Mucosa of stomach (tissue), 1 donor: ENCODE results near the gene SBNO1.

Source experiments
- H3K27me3 ChIP-seq: one replicate; pipeline ENCODE4 v1.7.0; 2013; ENCODE audit warnings: mild to moderate bottlenecking, low read length; ENCODE audit not compliant: control insufficient read depth, insufficient read depth
- H3K36me3 ChIP-seq: one replicate; pipeline ENCODE4 v1.7.0; 2013; ENCODE audit warnings: low read length; ENCODE audit not compliant: control insufficient read depth, insufficient read depth
- H3K4me1 ChIP-seq: one replicate; pipeline ENCODE4 v1.7.0; 2013; ENCODE audit warnings: mild to moderate bottlenecking, low read length; ENCODE audit not compliant: control insufficient read depth, insufficient read depth
- H3K4me3 ChIP-seq: one replicate; pipeline ENCODE4 v1.7.0; 2013; ENCODE audit warnings: low read length
- H3K9ac ChIP-seq: one replicate; pipeline ENCODE4 v1.7.0; 2013; ENCODE audit warnings: mild to moderate bottlenecking, low read length, moderate library complexity
- H3K9me3 ChIP-seq: one replicate; pipeline ENCODE4 v1.7.0; 2013; ENCODE audit warnings: mild to moderate bottlenecking, low read length, moderate library complexity; ENCODE audit not compliant: control insufficient read depth
- donor health status: Pancreatic carcinoma.

The SBNO1 gene

DNA sequence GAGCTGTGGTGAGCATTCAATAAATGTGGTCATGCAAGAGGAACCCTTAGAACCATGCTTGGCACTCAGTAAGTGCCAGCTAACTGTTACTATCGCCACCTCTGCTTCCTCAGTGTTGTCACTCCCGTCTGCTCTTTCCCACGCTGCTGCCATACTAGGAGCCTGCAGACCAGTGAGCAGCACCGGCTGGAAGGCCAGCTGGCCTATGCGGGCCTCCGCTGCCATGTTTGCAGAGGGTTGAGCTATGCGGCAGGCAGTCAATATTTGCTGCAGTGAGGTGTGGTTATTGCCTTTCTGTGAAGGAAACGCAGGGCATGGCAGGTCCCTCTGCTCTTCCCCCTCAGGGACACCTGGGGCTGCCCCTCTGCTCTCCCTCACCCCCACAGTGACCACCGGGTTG lies 32.3 kb upstream of the SBNO1 start:
- no peaks in the 10 kb centered on the region for H3K9me3 ChIP-seq
- H3K9ac ChIP-seq, result no peak overlapping the region
- peaks cover 35% of the 10 kb centered on the region for H3K4me1 ChIP-seq
- no peak overlapping the region for H3K4me3 ChIP-seq
- H3K27me3 ChIP-seq, result no peaks in the 10 kb centered on the region
- peaks cover 5% of the 10 kb centered on the region for H3K36me3 ChIP-seq

DNA sequence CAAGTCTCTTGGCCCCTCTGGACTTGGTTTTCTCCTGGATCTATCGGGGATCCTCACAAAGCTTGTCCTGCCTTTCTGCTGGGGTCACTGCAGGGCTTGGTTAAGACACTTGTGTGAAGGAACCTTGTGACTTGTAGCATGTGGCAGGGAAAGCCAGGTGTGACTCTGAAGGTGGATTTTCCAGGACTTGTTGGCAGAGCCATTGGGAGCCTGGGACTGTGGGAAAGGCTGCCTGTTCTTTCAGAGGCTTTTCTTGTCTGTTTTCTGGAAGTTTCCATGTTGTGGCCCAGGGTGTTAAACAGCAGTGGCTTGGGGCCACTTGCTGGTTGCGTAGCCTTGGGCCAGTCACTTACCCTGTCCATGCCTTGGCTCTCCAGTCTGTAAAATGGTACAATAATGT lies 31.9 kb upstream of the SBNO1 start:
- Histone ChIP-seq H3K4me3 (no peak overlapping the region), H3K36me3 (peaks cover 9% of the 10 kb centered on the region), H3K9me3 (no peaks in the 10 kb centered on the region), H3K27me3 (no peaks in the 10 kb centered on the region), H3K4me1 (peaks cover 39% of the 10 kb centered on the region), H3K9ac (no peak overlapping the region)

DNA sequence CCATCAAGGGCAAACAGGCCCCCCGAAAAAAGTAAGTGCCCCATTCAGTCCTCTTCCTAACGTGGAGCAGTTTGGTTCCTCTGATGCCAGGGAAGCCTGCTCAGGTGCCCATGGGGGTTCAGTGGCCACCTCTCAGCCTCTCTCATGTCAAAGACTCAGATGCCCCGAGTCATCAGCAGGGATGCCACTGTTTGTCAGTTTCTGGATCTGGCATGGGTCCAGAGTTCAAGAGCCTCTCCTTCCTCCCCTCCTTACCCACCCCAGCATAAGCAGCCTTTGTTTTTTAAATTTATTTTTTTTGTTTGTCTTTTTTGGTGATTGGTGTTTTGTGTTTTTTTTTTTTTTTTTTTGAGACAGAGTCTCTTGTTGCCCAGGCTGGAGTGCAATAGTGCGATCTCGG lies 30.6 kb upstream of the SBNO1 start:
- no peak overlapping the region for H3K9ac ChIP-seq
- peaks cover 50% of the 10 kb centered on the region for H3K4me1 ChIP-seq
- H3K36me3 ChIP-seq, result peaks cover 11% of the 10 kb centered on the region

DNA sequence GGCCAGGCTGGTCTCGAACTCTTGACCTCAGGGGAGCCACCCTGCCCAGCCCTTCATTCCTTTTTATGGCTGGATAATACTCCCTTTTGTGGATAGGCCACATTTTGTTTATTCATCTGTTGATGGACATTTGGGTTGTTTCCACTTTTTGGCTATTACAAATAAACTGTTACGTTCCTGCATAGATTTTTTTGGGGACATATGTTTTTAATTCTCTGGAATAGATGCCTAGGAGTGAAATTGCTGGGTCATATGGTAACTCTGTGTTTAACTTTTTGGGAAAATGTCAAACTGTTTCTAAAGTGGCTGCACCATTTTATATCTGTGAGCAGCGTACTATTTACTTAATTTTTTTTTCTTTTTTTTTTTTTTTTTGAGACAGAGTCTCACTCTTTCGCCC lies 29.1 kb upstream of the SBNO1 start:
- Histone ChIP-seq H3K4me3 (no peak overlapping the region), H3K9me3 (no peaks in the 10 kb centered on the region), H3K27me3 (no peaks in the 10 kb centered on the region), H3K4me1 (peaks cover 44% of the 10 kb centered on the region), H3K9ac (peak overlapping the region; percentile 15), H3K36me3 (peaks cover 11% of the 10 kb centered on the region)

More for the DNA sequence above, 30.6 kb upstream of the SBNO1 start:
- Histone ChIP-seq H3K4me3 (no peak overlapping the region), H3K9me3 (no peaks in the 10 kb centered on the region), H3K27me3 (no peaks in the 10 kb centered on the region)

DNA sequence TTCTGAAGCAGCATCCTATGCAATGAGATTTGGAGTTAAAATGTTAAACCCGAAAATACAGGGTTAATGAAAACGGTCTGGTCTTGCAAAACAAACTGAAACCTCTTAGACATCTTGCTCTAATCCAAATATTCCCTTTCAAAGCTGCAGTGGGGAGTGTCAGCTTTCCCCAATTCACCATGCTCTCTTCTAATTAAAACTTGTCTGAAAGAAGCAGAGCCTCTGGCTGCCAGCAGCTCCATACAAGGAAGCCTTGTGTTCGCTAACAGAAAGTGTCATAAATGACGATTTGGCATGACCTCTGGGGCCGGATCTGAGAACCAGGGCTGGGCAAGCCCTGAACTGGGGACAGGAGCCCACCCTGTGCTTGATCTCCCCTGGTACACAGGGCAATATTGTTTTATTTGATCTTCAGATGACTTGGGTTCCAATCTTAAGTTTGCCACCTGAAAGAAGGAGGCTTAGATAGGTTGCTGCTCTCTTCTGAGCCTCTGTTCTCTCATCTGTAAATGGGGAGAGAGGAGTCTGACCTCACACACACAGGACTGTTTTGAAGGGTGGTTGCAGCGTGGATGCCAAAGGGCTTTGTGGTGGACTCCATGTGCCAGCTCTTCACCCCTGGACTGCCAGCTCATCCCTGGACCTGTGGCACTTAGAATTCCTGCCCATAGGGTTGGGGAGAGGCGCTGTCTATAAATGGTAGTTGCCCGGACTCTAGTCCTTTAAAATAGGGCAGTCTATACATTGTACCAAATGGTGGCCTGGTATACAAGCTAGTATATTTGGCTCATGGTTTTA lies 27.1 kb upstream of the SBNO1 start:
- Histone ChIP-seq H3K36me3 (peaks cover 11% of the 10 kb centered on the region), H3K4me3 (no peak overlapping the region)

DNA sequence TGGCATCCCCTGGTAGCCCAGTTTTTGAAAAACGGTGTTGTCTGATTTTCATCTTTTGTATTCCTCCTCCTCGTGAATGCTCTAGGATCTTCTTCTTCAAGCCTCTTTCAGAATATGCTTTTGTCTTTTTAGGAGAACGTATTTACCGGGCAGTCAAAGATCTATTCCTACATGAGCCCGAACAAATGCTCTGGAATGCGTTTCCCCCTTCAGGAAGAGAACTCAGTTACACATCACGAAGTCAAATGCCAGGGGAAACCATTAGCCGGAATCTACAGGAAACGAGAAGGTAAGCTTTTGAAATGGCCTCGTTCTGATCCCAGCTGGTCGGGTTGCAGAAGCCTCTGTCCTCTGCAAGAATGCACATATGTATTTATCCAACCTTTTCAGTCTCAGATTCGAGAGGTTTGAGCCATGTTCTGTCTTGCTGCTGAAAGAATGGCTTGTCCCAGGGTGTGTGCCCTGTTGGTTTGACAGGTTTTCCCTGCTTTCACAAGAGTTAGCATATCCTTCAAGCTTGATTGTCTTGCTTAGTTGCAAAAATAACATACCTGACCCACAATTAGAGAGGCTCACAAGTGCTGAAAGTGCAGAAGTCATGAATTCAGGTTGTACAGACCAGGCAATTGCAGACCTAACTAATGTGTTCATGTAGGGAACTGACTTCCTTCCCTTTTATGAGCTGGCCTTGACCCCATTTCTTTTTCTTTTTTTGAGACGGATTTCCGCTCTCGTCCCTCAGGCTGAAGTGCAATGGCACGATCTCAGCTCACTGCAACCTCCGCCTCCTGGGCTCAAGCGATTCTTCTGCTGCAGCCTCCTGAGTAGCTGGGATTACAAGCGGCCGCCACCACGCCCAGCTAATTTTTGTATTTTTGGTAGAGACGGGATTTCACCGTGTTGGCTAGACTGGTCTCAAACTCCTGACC lies 26.1 kb upstream of the SBNO1 start:
- H3K36me3 ChIP-seq, result peaks cover 7% of the 10 kb centered on the region
- H3K9ac ChIP-seq, result peak overlapping the region; percentile 75
- peaks cover 28% of the 10 kb centered on the region for H3K4me1 ChIP-seq
- no peaks in the 10 kb centered on the region for H3K9me3 ChIP-seq
- H3K4me3 ChIP-seq, result peak overlapping the region; percentile 45
- no peaks in the 10 kb centered on the region for H3K27me3 ChIP-seq

More for the DNA sequence above, 27.1 kb upstream of the SBNO1 start:
- no peaks in the 10 kb centered on the region for H3K9me3 ChIP-seq
- H3K9ac ChIP-seq, result peak overlapping the region; percentile 50
- no peaks in the 10 kb centered on the region for H3K27me3 ChIP-seq
- peaks cover 38% of the 10 kb centered on the region for H3K4me1 ChIP-seq

DNA sequence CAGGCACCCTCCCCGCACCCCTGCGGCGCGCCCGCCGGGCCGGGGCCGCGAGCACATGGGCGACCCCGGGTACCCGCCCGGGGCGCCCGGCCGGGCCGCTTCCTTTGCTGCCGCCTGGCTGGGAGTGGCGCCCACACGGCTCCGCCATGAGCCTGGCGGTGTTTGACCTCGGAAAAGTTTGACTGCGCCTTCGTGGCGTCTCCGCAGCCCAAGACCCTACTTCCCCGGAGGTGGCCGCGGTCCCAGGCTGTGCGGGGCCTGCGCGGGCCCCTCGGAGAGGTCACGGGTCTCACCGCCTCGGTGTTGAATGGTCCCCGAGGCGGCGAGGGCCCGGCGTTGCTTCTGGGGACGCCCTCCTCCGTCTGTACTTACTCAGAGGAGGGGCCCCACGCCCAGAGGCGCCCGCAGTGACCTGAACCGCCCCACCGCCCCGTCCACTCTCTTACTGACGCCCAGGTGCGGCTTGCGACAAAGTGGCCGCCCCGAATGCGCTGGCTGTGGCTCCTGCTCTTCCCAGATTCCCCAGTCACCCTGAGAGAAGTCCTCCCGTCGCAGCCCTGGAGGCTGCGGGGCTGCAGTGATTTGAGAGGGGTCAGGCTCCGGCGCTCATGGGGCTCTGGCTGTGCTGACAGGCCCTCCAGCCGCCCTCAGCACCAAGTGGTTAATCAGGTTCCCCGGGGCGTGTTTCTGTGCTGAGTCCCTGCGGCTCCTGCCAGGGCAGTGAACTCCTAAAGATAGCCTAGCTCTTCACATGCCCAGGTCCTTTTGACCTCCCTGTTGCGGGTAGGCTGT lies 25.1 kb upstream of the SBNO1 start:
- H3K4me1 ChIP-seq, result peaks cover 27% of the 10 kb centered on the region
- H3K9me3 ChIP-seq, result no peaks in the 10 kb centered on the region
- peaks cover 7% of the 10 kb centered on the region for H3K36me3 ChIP-seq
- peak overlapping the region; percentile 75 for H3K9ac ChIP-seq
- H3K4me3 ChIP-seq, result peak overlapping the region; percentile 45
- no peaks in the 10 kb centered on the region for H3K27me3 ChIP-seq

DNA sequence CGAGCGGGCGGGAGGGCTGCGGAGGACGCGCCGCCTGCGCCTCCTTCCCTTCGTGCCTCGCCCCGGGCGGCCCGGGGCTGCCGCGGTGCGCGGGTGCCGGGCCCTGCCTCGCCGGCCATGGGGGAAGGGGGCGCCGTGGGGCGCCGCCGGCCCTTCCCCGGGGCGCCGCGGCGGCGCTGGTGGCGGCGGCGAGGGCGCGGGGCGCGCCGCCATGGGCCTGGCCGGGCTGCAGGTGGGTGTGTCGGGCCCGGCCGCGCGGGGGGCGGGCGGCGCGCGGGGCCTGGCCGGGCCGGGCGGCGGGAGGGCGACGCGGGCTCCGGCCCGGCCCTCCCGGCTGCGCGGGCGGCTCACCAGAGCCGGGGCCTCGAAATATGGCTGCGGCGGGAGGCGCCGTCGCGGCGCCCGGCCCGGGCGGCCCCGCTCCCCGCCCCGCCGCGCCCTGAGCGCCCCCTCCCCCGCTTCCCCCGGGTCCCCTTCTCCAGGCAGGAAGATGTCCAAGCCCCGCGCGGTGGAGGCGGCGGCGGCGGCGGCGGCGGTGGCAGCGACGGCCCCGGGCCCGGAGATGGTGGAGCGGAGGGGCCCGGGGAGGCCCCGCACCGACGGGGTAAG lies 24.4 kb upstream of the SBNO1 start:
- Histone ChIP-seq H3K9me3 (no peaks in the 10 kb centered on the region), H3K4me3 (no peak overlapping the region), H3K27me3 (no peaks in the 10 kb centered on the region), H3K9ac (peak overlapping the region; percentile 75), H3K36me3 (peaks cover 7% of the 10 kb centered on the region), H3K4me1 (peaks cover 31% of the 10 kb centered on the region)

DNA sequence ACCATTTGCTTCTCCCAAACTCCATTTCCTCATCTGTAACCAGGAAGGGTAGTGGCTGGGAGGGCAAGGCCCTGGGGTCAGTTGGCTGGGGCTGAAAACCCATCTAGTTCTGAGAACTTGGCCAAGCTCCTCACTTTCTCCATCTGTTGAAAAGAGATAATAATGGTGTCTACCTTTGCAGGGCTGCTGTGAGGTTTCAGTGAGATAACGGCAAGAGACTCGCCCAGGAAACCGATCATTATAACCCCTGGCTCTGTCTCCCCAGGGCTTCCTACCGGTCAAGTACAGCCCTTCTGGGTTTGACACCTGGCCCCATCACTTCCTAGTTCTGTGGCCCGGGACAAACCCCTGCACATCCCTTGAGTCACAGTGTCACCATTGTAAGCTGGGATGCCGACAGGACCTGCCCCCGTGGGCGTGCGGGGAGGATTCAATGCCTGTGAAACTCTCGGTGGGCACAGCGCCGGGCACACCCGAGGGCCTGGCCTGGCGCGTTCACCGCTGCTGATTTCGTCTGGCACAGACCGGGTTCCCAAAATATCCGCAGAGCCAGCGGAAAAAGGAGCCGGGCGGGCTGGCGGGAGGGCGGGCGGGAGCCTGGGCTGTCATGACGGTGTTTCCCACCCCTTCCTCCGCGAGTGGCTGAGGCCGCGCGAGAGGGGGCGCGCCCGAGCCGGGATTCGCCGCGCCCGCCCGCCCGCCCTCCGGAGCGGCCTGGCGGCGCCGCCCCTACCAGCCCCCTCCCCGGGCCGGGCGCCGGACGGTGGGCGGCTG lies 23.7 kb upstream of the SBNO1 start:
- Histone ChIP-seq H3K9ac (peak overlapping the region; percentile 59), H3K9me3 (no peaks in the 10 kb centered on the region), H3K36me3 (peaks cover 7% of the 10 kb centered on the region), H3K4me1 (peaks cover 31% of the 10 kb centered on the region), H3K27me3 (no peaks in the 10 kb centered on the region), H3K4me3 (no peak overlapping the region)

DNA sequence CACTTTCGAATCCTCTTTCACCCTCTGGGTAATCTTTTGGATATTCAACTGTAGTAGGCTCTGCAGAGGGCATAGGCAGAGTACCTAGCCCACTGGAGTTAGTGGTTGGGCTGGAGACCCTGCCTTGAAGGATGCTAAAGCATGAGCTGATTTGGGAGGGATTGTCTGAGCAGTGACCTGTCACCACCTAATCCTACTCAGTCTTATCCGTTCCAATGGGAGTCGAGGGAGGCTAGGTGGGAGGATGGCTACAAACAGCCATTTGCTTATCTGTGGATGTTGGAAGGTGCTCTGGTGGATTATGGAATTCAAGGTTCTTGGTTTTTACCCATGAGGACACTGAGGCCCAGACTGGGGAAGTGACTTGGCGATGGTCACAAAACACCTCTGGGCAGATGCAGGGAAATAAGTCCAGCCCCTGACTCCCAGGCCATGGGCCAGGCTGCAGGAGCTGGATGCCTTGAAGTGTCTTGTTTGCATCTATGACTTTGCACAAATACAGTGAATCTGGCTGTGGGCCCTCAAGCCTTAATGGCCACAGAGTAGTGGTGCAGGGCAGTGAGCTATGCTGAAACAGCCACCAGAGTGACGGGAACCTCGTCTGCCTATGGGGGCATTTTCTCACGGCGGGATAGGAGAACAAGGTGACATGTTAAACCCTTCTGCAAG lies 23.0 kb upstream of the SBNO1 start:
- Histone ChIP-seq H3K4me1 (peaks cover 31% of the 10 kb centered on the region), H3K9ac (peak overlapping the region; percentile 59), H3K9me3 (no peaks in the 10 kb centered on the region), H3K27me3 (no peaks in the 10 kb centered on the region), H3K4me3 (no peak overlapping the region), H3K36me3 (peaks cover 7% of the 10 kb centered on the region)
